Measurements from ENCODE around the gene PLXNA4. TPM values are rescaled to one million over a fixed set of nuclear protein-coding genes. Genes with fewer than 3 reads are reported as not detected.
A peak's percentile ranks its signal among the peaks of the same experiment; 100 is the strongest.
"Not testable (repeated sequence)": the region's sequence is repeated elsewhere in the genome, so short reads cannot be mapped to it uniquely, and the experiment has no call there.

PLXNA4 gene
- total RNA-seq, 1 donor from 2014 or later, result 67.7 TPM

- DNase-seq (ENCODE audit: low spot score in 2 of 2); FAIRE-seq: not testable (repeated sequence)
Observed at GRCh38 chr7:132165695-132166094, 410.6 kb downstream of the PLXNA4 start.

DNA sequence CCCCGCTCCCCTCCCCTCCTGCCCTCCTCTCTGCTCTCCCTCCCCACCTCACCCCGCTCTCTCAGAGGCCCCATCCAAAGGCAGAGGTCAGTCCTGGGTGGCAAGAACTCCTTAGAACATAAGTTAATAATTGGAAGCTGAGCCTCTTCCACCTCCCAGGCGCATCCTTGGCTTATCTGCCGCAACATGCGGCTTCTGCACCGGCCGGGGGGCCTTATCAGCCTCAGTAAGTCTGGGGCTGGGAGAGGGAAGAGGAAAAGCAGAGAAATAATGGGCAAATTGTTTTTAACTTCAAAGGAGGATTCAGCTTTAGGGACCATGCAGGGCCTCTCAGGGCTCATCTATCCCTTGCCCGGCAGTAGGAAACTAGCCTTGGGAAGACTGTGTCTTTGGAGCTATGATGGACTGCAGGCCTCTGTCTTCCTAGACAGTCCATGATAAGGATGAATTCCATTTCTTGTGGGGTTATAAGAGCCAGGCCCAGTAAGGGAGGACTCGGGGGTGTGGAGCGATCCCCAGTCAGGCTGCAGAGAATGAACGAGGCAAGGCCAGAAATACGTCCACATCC, 411.6 kb downstream of the PLXNA4 start:
- FAIRE-seq (no peak), DNase-seq (ENCODE audit: low spot score in 2 of 2) (no peak)

GRCh38 chr7:132162556-132163144, 413.6 kb downstream of the PLXNA4 start:
- FAIRE-seq (no peak), DNase-seq (ENCODE audit: low spot score in 2 of 2) (no peak)

- FAIRE-seq, result no peak
- DNase-seq (ENCODE audit: low spot score in 2 of 2), result no peak
Observed at GRCh38 chr7:132161976-132162375, 414.3 kb downstream of the PLXNA4 start.

DNA sequence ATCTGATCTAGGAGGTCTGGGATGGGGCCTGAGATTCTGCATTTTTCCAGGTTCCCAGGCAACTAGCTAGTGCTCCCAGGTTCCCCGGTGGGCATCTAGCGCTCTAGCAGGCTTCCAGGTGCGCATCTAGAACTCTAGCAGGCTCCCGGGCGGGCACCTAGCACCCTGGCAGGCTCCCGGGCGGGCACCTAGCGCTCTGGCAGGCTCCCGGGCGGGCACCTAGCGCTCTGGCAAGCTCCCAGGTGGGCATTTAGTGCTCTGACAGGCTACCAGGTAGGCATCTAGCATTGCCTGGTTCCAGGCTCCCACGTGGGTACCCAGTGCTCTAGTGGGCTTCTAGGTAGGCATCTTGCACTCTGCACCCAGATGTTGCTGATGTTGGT, 414.7 kb downstream of the PLXNA4 start:
- no peak for DNase-seq (ENCODE audit: low spot score in 2 of 2)
- FAIRE-seq, result no peak

GRCh38 chr7:132160611-132161532, 415.4 kb downstream of the PLXNA4 start:
- FAIRE-seq, result no peak

GRCh38 chr7:132158841-132159240, 417.4 kb downstream of the PLXNA4 start:
- no peak for DNase-seq (ENCODE audit: low spot score in 2 of 2)
- no peak for FAIRE-seq

More at GRCh38 chr7:132160611-132161532, 415.4 kb downstream of the PLXNA4 start:
- no peak for DNase-seq (ENCODE audit: low spot score in 2 of 2)

- FAIRE-seq (no peak), DNase-seq (ENCODE audit: low spot score in 2 of 2) (no peak)
Observed at GRCh38 chr7:132158166-132158565, 418.1 kb downstream of the PLXNA4 start.

DNA sequence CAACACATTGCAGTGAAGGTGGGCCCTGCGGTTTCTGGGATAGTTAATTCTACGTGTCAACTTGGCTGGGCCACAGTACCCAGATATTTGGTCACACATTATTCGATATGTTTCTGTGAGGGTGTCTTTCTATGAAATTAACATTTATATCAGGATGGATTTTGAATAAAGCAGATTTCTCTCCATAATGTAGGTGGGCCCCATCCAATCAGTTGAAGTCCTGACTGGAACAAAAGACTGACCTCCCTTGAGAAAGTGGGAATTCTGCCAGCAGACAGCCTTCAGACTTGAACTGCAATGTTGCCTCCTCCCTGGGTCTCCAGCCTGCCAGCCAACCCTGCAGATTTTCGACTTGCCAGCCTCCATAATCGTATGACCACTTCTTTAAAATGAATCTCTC, 420.6 kb downstream of the PLXNA4 start:
- FAIRE-seq, result no peak
- no peak for DNase-seq (ENCODE audit: low spot score in 2 of 2)

DNA sequence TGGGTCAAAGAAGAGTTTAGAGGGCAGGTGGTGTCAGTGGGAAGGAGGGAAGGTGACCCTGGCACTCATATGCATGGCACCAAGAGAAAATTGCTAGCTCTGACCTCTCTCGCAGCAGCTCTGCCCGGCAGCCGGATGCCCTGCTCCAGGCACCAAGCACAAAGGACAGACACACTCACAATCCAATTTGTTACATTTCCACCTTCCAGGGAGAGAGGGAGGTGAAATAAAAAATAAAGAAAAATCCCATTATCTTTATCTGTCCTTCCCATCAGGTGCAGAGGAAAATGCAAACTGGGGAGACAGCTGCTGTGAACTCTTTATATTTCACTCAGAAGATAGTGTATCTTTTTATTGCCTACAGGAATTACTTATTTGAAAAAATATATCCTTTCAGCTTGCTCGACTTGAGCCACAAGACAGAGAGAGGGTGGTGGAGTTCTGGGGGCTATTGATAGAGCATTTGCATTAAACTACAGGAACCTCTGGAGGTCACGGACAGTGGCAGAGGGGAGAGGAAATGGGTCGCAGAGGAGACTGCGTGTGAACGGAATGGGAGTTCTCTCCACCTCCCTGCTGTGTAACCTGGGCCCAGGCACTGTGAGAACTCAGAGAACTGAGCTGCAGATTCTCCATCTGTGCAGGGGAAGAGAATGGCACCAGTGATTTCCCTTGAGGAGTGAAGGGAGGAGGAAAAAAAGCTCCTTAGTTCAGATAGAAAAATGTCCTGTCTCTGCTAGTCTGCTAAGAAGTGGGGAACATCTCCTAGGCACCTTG, 421.4 kb downstream of the PLXNA4 start:
- FAIRE-seq (no peak), DNase-seq (ENCODE audit: low spot score in 2 of 2) (no peak)

DNA sequence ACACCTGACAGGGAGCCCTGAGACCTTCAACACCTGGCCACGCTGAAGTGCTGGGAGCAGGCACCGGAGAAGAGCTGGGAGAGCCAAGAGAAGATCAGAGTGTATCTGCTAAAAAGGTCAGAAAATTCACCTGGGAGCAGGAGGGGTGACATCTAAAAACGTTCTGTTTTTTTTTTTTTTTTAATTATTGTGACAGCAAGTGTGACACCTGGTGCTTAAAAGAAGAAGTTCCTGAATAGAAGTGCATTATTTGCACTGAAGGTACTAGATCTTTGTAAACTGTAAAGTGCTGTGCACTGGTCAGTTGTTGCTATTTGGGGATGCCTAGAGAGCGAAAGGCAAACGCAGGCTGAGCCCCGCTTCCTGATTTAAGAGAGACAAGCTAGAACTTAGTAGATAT, 422.0 kb downstream of the PLXNA4 start:
- DNase-seq (ENCODE audit: low spot score in 2 of 2), result no peak
- FAIRE-seq, result no peak

DNA sequence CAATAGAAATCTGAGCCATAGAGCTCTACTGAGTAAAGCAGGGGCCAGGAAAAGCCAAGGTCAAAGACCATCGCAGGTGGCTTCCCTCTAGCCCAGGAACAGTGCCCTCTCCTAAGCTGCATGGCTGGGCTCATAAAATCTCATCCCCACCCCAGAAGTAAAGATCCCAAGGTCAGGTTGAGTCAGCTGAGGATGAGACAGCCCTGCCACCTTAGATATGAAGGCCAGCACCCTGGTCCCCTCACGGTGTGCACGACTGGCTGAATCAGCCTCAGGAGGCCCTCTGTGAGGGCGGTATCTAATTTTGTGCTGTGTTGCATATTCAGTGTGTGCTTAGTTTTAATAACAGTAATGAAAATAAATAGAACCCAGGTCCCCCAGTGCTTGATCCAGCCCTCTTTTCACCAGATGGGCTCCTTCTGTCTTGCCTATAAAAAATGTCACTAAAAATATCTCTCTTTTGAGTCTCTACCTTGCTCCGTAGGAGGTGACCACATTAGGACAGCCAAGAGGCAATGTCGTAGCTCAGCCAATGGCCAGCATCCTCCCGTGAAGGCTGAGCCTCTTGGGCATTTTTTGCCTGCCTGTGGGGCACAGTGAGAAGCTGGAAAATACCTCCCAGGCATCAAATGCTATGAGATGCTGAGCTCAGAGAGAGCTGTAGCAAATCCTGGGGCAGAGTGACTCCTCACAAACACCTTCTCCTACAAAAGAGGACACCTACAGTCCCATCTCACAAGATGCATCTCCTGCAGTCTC, 424.0 kb downstream of the PLXNA4 start:
- FAIRE-seq (no peak), DNase-seq (ENCODE audit: low spot score in 2 of 2) (no peak)

GRCh38 chr7:132150711-132151110, 425.6 kb downstream of the PLXNA4 start:
- FAIRE-seq, result no peak
- DNase-seq (ENCODE audit: low spot score in 2 of 2), result no peak

- FAIRE-seq (no peak), DNase-seq (ENCODE audit: low spot score in 2 of 2) (no peak)
Observed at GRCh38 chr7:132149436-132150304, 426.6 kb downstream of the PLXNA4 start.

- DNase-seq (ENCODE audit: low spot score in 2 of 2) (no peak), FAIRE-seq (no peak)
Observed at GRCh38 chr7:132148876-132149275, 427.4 kb downstream of the PLXNA4 start.

GRCh38 chr7:132145466-132145865, 430.8 kb downstream of the PLXNA4 start:
- no peak for FAIRE-seq
- DNase-seq (ENCODE audit: low spot score in 2 of 2), result peak in 1 of 2 donors; percentile 58

DNA sequence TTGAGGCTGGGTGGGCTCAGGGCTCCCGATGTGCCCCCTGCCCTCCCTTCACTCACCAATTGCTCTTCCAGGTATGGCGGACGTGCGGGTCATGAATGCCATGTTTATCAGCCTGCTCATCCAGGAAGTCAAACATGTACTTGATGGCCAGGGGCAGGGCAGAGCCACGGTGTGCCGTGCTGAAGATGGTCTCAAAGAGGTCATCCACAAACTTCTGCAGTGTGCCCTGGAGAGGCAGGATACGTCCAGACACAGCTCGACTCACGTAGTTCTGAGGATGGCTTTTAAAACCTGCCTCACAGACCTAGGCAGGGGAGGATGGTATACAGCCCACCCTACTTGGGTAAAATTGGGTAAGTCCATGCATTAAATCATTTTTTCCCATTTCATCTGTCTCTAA, 431.2 kb downstream of the PLXNA4 start:
- FAIRE-seq (no peak), DNase-seq (ENCODE audit: low spot score in 2 of 2) (no peak)

- FAIRE-seq (no peak), DNase-seq (ENCODE audit: low spot score in 2 of 2) (no peak)
Observed at GRCh38 chr7:132142006-132142405, 434.3 kb downstream of the PLXNA4 start.

GRCh38 chr7:132141109-132141508, 435.2 kb downstream of the PLXNA4 start:
- DNase-seq (ENCODE audit: low spot score in 2 of 2), result no peak

More at GRCh38 chr7:132141109-132141508, 435.2 kb downstream of the PLXNA4 start:
- FAIRE-seq, result no peak

All from frontal cortex (tissue), 4 donors.